Neuron (in vitro differentiated cells): ENCODE data around the gene CIAPIN1.
A peak's percentile ranks its signal among the peaks of the same experiment; 100 is the strongest.

ENCODE experiments used
- H2AFZ ChIP-seq: one replicate; pipeline ENCODE4 v1.6.1; 2013; ENCODE audit warnings: low read depth, mild to moderate bottlenecking, inconsistent platforms, low read length, moderate library complexity
- H3K27me3 ChIP-seq: one replicate; pipeline ENCODE4 v1.6.1; 2013; ENCODE audit warnings: low read length; ENCODE audit not compliant: insufficient read depth
- H3K36me3 ChIP-seq: one replicate; pipeline ENCODE4 v1.6.1; 2013; ENCODE audit warnings: low read length; ENCODE audit not compliant: insufficient read depth
- H3K4me1 ChIP-seq: one replicate; pipeline ENCODE4 v1.6.1; 2013; ENCODE audit warnings: low read length; ENCODE audit not compliant: insufficient read depth
- H3K4me3 ChIP-seq: 2 replicates; pipeline ENCODE4 v1.5.1; 2013; ENCODE audit warnings: mild to moderate bottlenecking, low read length, moderate library complexity
- H3K9me3 ChIP-seq: one replicate; pipeline ENCODE4 v1.6.1; 2013; ENCODE audit warnings: low read length

The CIAPIN1 gene

DNA sequence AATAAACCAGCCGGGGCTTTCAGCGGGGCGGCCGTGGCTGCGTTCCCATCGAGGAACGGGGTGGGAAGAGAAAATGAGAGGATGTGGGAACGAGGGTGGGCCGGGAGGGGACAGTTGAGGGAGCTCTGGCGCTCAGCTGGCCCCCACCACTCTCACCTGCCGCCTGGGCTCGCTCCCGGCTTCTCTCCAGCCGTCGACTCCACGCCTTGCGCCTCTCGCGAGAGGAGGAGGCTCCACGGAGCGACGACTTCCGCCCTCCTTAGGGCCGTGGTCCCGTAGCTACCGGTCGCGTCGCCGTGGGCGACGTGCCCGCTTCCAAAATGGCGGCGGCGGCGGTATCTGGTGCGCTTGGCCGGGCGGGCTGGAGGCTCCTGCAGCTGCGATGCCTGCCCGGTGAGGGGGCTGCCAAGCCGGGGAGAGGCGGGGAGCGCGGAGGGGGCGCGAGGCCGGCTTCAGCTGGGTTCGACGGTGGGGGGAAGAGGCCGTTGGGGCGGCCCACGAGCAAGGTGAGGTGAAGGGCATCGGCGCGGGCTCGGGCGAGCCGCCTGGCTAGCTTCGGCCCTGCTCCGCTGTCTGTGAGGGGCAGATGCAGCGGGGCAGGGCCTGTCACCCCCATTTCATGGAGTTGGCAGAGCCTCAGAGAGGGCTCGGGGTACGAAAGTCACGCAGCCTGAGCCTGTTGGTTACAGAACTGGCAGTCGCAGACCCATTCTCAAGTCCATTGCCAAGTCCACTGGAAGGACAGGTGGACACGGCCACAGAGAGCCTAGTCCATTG is at the start of gene CIAPIN1, which contains the start of gene COQ9:
CIAPIN1 (minus strand) TSS at position 200 of the 777 bp plus-strand sequence. CDS start 6,457 bp downstream, outside the sequence.
COQ9 (plus strand) TSS at position 294 of the 777 bp plus-strand sequence; CDS start at position 321, 27 bp downstream.
- H2AFZ ChIP-seq = peak within 1 kb of the TSS; percentile 33

DNA sequence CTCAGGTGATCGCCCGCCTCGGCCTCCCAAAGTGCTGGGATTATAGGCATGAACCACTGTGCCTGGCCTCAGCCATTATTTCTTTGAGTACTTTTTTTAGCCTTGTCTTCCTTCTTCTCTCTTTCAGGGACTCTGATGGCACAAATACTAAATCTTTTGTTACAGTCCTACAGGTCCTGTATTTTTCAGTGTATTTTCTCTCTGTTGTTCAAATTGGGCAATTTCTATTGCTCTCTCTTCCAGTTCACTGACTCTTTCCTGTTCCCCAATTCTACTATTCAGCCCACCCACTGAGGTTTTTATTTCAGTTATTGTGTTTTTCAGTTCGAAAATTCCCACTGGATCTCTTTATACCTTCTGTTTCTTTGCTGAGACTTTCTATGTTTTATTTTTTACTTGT is 46.6 kb upstream of the CIAPIN1 start:
- Histone ChIP-seq H3K4me1 (peaks cover 6% of the 10 kb centered on the region), H3K36me3 (no peaks in the 10 kb centered on the region), H3K9me3 (peaks cover 3% of the 10 kb centered on the region), H3K27me3 (peaks cover 8% of the 10 kb centered on the region), H2AFZ (no peak overlapping the region), H3K4me3 (no peak overlapping the region)

More for the DNA sequence above, at the start of gene CIAPIN1, which contains the start of gene COQ9:
- Histone ChIP-seq H3K4me1 (peaks cover 13% of the 10 kb centered on the region), H3K4me3 (peak within 1 kb of the TSS; percentile 72), H3K27me3 (no peaks in the 10 kb centered on the region), H3K9me3 (no peaks in the 10 kb centered on the region), H3K36me3 (peaks cover 14% of the 10 kb centered on the region)

DNA sequence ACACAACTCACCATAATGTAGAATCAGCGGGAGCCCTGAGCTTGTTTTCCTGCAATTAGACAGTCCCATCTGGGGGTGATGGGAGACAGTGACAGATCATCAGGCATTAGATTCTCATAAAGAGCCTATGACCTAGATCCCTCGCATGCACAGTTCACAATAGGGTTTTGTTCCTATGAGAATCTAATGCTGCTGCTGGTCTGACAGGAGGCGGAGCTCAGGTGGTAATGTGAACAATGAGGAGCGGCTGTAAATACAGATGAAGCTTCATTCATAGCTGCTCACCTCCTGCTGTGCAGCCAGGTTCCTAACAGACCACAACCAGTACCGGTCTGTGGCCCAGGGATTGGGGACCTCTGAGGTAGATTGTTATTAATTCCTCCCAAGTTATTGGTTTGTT is 42.0 kb upstream of the CIAPIN1 start:
- Histone ChIP-seq H2AFZ (no peak overlapping the region), H3K36me3 (no peaks in the 10 kb centered on the region), H3K27me3 (peaks cover 15% of the 10 kb centered on the region), H3K4me3 (no peak overlapping the region), H3K9me3 (peaks cover 3% of the 10 kb centered on the region), H3K4me1 (peaks cover 16% of the 10 kb centered on the region)

DNA sequence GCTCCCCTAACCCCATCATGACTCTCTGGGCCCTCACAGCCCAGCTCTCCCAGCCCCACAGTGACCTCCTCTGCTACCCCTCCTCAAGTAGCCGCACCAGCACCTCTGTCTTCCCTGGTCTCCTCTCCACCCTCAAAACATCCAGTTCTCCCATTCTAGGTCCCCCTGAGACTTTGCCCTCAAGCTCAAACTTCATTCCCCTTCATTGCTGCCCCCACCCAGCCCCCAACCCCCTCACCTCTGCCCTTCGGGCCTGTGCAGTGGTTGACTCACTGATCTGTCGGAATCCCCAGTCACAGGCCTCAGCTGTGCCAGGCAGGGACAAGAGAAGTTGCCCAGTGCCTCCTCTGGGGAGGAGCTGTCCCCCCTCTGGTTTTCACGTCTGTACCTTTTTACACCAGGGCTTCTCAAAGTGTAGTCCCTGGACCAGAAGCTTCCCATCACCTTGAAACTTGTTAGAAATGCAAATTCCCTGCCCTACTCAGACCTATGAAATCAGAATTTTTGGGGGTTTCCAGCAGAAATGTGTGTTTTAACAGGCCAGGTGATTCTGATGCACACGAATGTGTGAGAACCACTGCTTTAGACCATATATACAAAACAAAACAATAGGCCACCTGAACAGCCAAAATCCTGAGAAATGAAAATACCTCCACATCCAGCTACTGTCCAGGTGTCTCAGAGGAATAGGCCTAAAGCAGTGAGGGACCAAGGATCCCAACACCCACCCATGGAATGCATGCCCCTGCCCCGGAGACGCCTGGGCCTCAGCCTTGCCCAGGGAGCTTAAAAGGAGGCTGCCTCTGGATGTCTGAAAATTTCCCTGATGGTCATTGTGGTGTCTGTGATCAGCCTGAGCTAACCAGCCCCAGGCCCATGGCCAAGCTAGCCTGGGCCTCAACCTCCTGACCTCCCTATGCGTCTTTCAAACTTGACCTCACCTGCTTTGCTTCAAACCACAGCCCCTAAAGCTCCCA is 40.0 kb upstream of the CIAPIN1 start:
- Histone ChIP-seq H2AFZ (no peak overlapping the region), H3K4me1 (peaks cover 10% of the 10 kb centered on the region), H3K36me3 (no peaks in the 10 kb centered on the region), H3K9me3 (peaks cover 3% of the 10 kb centered on the region), H3K27me3 (peaks cover 15% of the 10 kb centered on the region), H3K4me3 (peak overlapping the region; percentile 39)

DNA sequence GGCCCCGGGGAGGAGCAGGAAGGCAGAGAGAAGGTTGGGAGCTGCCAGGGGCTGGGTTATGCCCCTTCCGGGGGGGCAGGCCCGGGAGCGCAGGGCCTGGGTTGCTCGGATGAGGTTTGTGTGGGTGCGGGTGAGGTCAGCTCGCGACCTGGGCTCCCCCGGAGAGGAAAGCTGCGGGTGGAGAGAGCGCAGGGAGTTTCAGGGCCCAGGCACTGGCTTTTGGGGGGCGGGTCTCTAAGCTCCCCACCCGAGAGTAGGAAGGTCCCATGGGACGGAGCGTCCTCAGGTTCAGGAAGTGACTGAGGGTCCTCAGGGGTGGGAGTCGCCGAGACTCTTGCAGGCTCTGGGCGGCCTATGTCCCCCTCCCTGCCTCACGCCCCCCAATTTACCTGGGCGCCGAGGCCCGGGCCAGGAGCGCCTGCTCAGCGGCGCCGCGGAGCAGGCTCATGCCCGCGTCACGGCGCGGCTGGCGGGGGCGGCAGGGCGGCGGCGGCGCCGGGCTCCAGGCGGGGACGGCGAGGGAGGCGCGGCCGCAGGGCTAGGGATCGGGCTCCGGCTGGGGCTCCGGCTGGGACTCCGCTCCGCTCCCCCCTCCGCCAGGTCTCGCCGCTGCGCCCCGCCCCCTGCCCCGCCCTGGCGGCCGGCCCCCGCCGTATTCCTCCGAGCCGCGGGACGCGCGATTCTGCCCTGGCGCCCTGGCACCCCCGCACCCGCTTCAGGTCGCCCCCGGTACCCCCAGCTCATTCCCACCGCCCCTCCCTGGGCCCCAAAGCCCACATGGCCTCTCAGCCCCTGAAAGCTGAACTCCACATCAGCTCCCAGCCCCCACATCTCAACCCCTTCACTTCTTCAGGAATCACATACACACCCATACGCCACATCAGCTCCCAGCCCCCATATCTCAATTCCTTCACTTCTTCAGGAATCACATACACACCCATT is 39.0 kb upstream of the CIAPIN1 start, which contains the start of gene DOK4:
DOK4 (minus strand) TSS at position 578 of the 942 bp plus-strand sequence. CDS start 6,986 bp downstream, outside the sequence.
- H3K4me3 ChIP-seq = peak within 1 kb of the TSS; percentile 39
- H3K36me3 ChIP-seq = no peaks in the 10 kb centered on the region
- H3K9me3 ChIP-seq = peaks cover 3% of the 10 kb centered on the region
- H3K27me3 ChIP-seq = peaks cover 15% of the 10 kb centered on the region
- H2AFZ ChIP-seq = peak within 1 kb of the TSS; percentile 34
- H3K4me1 ChIP-seq = peaks cover 10% of the 10 kb centered on the region

DNA sequence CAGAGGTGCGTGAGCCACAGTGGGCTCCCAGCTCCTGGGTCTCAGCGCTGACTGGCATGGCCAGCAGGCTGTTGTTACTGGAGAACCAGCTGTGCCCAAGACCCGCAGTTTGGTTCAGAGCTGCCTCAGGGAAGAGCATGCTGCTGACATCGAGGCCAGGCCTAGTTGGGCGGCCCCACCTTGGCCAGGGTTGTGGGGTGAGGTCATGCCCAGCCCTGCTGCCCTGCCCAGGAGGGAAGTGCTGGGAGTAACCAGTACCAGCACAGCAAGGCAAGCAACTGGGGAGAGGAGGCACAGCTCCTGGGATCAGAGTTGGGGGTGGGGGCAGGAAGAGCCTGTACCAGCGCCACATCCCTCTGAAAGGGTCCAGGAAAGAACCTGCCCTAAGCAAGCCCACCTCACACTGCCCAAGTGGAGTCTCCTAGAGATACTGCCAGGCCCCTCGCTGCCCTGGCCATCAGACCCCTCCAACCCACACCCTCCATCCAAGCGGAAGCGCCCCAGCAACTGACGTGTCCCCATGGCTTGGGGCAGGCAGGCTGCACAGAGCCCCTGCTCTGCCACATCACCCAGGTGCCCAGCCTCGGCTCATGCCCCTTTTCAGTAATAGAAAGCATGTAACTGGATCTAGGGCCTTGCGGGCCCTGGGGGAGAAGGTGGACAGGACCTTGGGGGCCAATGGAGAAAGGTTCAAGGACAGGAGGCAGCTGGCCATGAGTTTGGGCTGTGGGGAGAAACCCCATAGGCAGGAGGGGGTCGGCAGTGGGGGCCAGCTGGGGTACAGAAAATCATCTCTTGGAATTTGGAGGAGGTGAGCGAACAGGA is 38.1 kb upstream of the CIAPIN1 start:
- Histone ChIP-seq H3K27me3 (peaks cover 15% of the 10 kb centered on the region), H3K4me1 (peaks cover 12% of the 10 kb centered on the region), H3K4me3 (peak overlapping the region; percentile 39), H3K9me3 (peaks cover 3% of the 10 kb centered on the region), H3K36me3 (no peaks in the 10 kb centered on the region), H2AFZ (no peak overlapping the region)

DNA sequence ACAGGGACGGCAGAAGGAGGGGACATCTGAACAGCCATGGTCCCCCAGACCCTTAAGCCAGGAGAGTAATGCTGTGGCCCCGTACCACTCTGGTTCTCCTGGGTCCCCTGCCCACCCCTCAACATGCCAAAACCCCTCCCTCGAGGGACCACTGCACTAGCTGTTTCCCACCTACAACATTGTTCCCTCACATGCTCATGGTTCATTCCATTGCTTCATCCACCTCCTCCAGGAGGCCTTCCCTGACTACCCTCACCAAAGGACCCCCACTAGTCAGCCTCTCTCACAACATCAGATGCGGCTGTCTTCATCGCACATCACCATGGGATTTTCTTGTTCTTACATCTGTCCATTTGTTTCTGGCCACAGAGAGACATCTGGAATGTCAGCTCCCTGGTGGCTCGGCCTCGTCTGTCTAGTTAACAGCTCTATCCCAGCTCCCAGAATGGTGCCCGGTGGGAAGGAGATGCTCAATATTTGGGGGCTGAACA is 37.4 kb upstream of the CIAPIN1 start:
- Histone ChIP-seq H3K4me1 (peaks cover 17% of the 10 kb centered on the region), H2AFZ (no peak overlapping the region), H3K36me3 (no peaks in the 10 kb centered on the region), H3K9me3 (peaks cover 3% of the 10 kb centered on the region), H3K4me3 (no peak overlapping the region), H3K27me3 (peaks cover 15% of the 10 kb centered on the region)

DNA sequence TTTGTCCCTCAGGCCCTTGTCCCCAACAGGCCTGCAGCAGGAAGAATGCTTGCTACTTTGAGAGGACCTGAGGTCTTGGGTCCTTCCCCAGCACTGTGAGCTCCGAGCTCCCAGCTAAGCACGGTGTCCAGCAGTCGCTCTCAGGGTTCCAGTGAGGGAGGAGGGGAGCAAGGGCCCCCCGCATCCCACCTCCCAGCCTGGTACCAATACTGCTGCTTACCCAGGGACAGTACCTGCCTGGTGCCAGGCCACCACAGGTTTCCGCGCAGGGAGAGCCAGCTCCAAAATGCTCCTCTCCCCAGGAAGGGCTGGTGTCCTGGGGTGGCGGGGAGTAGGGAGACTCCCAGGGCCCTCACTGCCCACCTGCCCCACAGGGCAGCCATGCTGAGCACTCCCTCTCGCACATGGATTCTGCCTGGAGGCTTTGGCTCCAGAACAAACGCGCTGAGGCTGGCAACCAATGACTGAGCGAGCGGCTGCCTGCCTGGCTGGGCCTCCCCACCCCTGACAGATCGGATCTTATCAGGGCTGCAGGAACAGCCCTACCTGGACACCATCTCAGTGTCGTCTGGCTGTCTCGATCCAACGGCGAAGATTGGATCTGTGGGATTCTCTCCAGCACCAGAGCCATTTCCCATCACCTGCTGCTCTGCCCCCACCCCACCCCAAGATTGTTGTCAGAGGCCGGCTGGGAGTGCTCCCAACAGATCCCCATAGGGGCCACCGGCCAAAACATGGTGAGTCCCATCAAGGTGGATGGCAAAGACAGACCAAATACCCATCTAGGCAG is 36.7 kb upstream of the CIAPIN1 start:
- H3K4me3 ChIP-seq = no peak overlapping the region
- H3K27me3 ChIP-seq = peaks cover 19% of the 10 kb centered on the region
- H3K4me1 ChIP-seq = peaks cover 23% of the 10 kb centered on the region
- H2AFZ ChIP-seq = no peak overlapping the region
- H3K36me3 ChIP-seq = no peaks in the 10 kb centered on the region
- H3K9me3 ChIP-seq = no peaks in the 10 kb centered on the region

DNA sequence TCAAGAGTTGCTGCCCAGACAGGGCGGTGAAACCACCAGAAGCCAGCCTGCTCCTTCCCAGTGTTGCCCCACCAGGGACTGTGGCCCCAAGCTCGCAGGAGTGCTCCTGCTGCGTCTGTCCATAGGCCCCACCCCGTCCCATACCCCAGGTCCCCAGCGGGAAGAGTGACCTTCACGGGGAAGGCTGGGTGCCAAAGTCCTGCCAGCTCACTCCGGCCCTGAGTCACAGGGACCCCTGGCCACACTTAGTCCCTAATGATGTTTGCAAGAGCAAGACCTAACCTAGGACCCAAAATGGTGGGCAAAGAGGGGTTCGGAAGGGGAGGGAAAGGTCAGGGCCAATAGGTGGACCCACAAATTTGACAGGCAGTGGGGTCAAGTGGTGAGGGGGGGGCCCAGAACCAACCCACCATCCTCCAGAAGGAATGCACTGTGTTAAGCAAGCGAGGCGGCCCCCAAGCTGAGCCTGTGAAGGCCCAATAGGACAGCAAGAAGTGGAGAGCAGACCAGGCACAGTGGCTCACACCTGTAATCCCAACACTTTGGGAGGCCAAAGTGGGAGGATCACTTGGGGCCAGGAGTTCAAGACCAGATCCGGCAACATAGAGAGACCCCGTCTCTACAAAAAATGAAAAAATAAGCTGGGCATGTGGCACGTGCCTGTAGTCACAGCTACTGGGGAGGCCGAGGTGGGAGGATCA is 35.8 kb upstream of the CIAPIN1 start:
- no peak overlapping the region for H3K4me3 ChIP-seq
- peaks cover 30% of the 10 kb centered on the region for H3K4me1 ChIP-seq
- no peaks in the 10 kb centered on the region for H3K36me3 ChIP-seq
- H3K9me3 ChIP-seq = no peaks in the 10 kb centered on the region
- H2AFZ ChIP-seq = no peak overlapping the region
- peaks cover 19% of the 10 kb centered on the region for H3K27me3 ChIP-seq

DNA sequence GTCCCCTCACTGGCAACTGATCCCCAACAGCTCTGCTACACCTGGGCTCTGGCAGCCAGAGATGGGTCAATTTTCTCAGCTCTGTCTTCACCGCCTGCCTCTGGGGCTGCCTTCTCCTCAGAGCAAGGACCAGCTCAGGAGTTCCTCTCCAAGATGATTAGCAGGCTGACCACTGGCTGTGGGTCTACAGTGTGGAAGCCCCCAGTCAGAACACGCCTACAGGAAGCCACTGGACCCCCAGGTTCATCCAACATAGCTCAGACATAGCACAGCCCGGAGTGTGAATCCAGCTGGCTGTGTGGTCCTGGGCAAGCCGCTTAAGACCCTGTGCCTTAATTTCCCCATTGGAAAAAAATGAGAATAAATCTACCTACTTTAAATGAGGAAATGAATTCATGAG is 34.2 kb upstream of the CIAPIN1 start:
- Histone ChIP-seq H3K27me3 (peaks cover 19% of the 10 kb centered on the region), H3K9me3 (no peaks in the 10 kb centered on the region), H3K4me1 (peaks cover 40% of the 10 kb centered on the region), H2AFZ (no peak overlapping the region), H3K4me3 (no peak overlapping the region), H3K36me3 (no peaks in the 10 kb centered on the region)
